Transverse colon (tissue), 3 donors: Measurements from ENCODE around the gene CNIH4.
A peak's percentile ranks its signal among the peaks of the same experiment; 100 is the strongest.

Source experiments
- CTCF ChIP-seq, 5 experiments: fragments of 200-600 bp in 3 of 5; fragments of 450-650 bp in 2 of 5; sonication (generic) in 3 of 5; IDR thresholded peaks; 1 replicate in 2 of 5; 2 replicates in 3 of 5; pipeline ENCODE4 v1.5.1; 2016 to 2017; ENCODE audit warnings: antibody characterized with exemption in 5 of 5, inconsistent platforms in 3 of 5, mild to moderate bottlenecking in 2 of 5, moderate library complexity in 1 of 5
- POLR2A ChIP-seq: fragments of 450-650 bp; IDR thresholded peaks from one replicate; pipeline ENCODE4 v1.6.1; 2016; ENCODE audit warnings: antibody characterized with exemption, mild to moderate bottlenecking, moderate library complexity

- TF ChIP-seq POLR2A (peak; percentile 70), CTCF (IDR thresholded peaks at IDR 0.05) (no peak)
Observed at GRCh38 chr1:224329842-224330753, 26.6 kb upstream of the CNIH4 start, which contains the start of gene NVL.
